Endothelial cell of umbilical vein (primary cell): ENCODE data around the gene NR5A2. TPM values are rescaled to one million over a fixed set of nuclear protein-coding genes. Genes with fewer than 3 reads are reported as not detected.

Experiments
- BruUV-seq: library from RNA; stranded (reverse); fragments of 400-500 nt; replicated peaks from 2 replicates; lab custom pipeline; 2021; lab: Mats Ljungman, UMichigan
- CTCF ChIA-PET: fragments of 300-600, 350-600 bp; sonication (Branson Sonifier 250); formaldehyde crosslinking; loops from one replicate; lab custom pipeline; 2021; ENCODE audit warnings: antibody characterized with exemption, inconsistent platforms; lab: Charles Lee
- POLR2A ChIA-PET: fragments of 300-600, 350-600 bp; sonication (Branson Sonifier 250); formaldehyde crosslinking; loops from one replicate; lab custom pipeline; 2021; ENCODE audit warnings: antibody characterized with exemption, inconsistent platforms; lab: Charles Lee
- DNase-seq: peaks from one replicate; pipeline ENCODE4 v3.0.0-alpha.2; 2011; ENCODE audit warnings: low read depth, low spot score
- FAIRE-seq: peaks from 2 replicates; lab custom pipeline; 2011; peaks lifted over from hg19 to GRCh38; lab: Jason Lieb, UNC
- H2AFZ ChIP-seq: 2 replicates; pipeline ENCODE4 v1.6.0; 2012; ENCODE audit warnings: low read depth, low read length, control low read depth, inconsistent platforms
- H3K27ac ChIP-seq: 2 replicates; pipeline ENCODE4 v1.5.1; 2011; ENCODE audit warnings: low read depth, mild to moderate bottlenecking, control low read depth, low read length, moderate library complexity; ENCODE audit not compliant: insufficient read depth
- H3K27me3 ChIP-seq, 2 experiments: 2 replicates each; pipeline versions ENCODE4 v1.6.0 to v1.6.1; 2011; ENCODE audit warnings: low read length in 2 of 2, mixed read lengths in 1 of 2; ENCODE audit not compliant: control insufficient read depth in 2 of 2, insufficient read depth in 2 of 2
- H3K36me3 ChIP-seq, 2 experiments: 2 replicates in 1 of 2; 3 replicates in 1 of 2; pipeline ENCODE4 v1.5.1; 2011; ENCODE audit warnings: low read length in 2 of 2, mild to moderate bottlenecking in 1 of 2, moderate library complexity in 1 of 2; ENCODE audit not compliant: control insufficient read depth in 2 of 2, insufficient read depth in 2 of 2; ENCODE audit errors: extremely low read depth in 1 of 2
- H3K4me1 ChIP-seq: 3 replicates; pipeline ENCODE4 v1.5.1; 2011; ENCODE audit warnings: mild to moderate bottlenecking, low read length; ENCODE audit not compliant: control insufficient read depth, insufficient read depth; ENCODE audit errors: extremely low read depth
- H3K4me2 ChIP-seq: 2 replicates; pipeline ENCODE4 v1.6.1; 2011; ENCODE audit warnings: low read length, control low read depth, mixed read lengths; ENCODE audit not compliant: insufficient read depth
- H3K4me3 ChIP-seq, 3 experiments: fragments of 200-600 bp in 1 of 3; sonication (generic), shearing (Covaris generic) in 1 of 3; replicated peaks in 1 of 3; 2 replicates each; pipeline ENCODE4 v1.5.1; 2011 to 2016; ENCODE audit warnings: control low read depth in 3 of 3, low read length in 3 of 3, mild to moderate bottlenecking in 2 of 3, inconsistent platforms in 1 of 3, low read depth in 1 of 3, moderate library complexity in 1 of 3; ENCODE audit not compliant: insufficient read depth in 1 of 3
- H3K79me2 ChIP-seq: 2 replicates; pipeline ENCODE4 v1.6.0; 2012; ENCODE audit warnings: low read length, inconsistent platforms; ENCODE audit not compliant: control insufficient read depth, insufficient read depth
- H3K9ac ChIP-seq: replicated peaks from 2 replicates; pipeline ENCODE3; 2011; ENCODE audit warnings: low read length, control low read depth; ENCODE audit not compliant: insufficient read depth; ENCODE audit errors: extremely low read depth
- H3K9me1 ChIP-seq: replicated peaks from 3 replicates; pipeline ENCODE4 v1.6.0; 2011; ENCODE audit warnings: mild to moderate bottlenecking, low read length; ENCODE audit not compliant: control insufficient read depth, insufficient read depth; ENCODE audit errors: extremely low read depth
- H3K9me3 ChIP-seq: replicated peaks from 2 replicates; pipeline ENCODE4 v1.5.1; 2012; ENCODE audit warnings: low read length, inconsistent platforms; ENCODE audit not compliant: control insufficient read depth, insufficient read depth
- H4K20me1 ChIP-seq: replicated peaks from 2 replicates; pipeline ENCODE3; 2011; ENCODE audit warnings: mild to moderate bottlenecking, low read length; ENCODE audit not compliant: control insufficient read depth, insufficient read depth; ENCODE audit errors: extremely low read depth
- EZH2 ChIP-seq: IDR thresholded peaks from 2 replicates; pipeline ENCODE4 v1.6.1; 2012; ENCODE audit warnings: borderline replicate concordance, low read depth, mild to moderate bottlenecking, moderate library complexity, low read length, inconsistent platforms; ENCODE audit not compliant: severe bottlenecking
- FOS ChIP-seq: IDR thresholded peaks from 2 replicates; pipeline ENCODE4 v1.6.1; 2011; ENCODE audit warnings: mild to moderate bottlenecking, low read length, moderate library complexity, borderline replicate concordance; ENCODE audit not compliant: insufficient read depth
- GATA2 ChIP-seq: IDR thresholded peaks from 2 replicates; pipeline ENCODE4 v1.7.0; 2011; ENCODE audit warnings: low read depth, mild to moderate bottlenecking, moderate library complexity, mixed read lengths, low read length; ENCODE audit not compliant: insufficient read length, insufficient read depth
- JUN ChIP-seq: IDR thresholded peaks from 2 replicates; pipeline ENCODE4 v1.6.1; 2011; ENCODE audit warnings: borderline replicate concordance, low read depth; ENCODE audit not compliant: insufficient read length, insufficient read depth
- MYC ChIP-seq: IDR thresholded peaks from one replicate; pipeline ENCODE4 v1.6.1; 2011; ENCODE audit warnings: mild to moderate bottlenecking, low read depth, low read length
- POLR2A ChIP-seq: IDR thresholded peaks from 2 replicates; pipeline ENCODE4 v1.6.1; 2012; ENCODE audit warnings: low read depth, mild to moderate bottlenecking, control low read depth, low read length
- POLR2AphosphoS5 ChIP-seq: IDR thresholded peaks from 2 replicates; pipeline ENCODE4 v1.6.1; 2012; ENCODE audit warnings: low read depth, mild to moderate bottlenecking, control low read depth, low read length, moderate library complexity; ENCODE audit not compliant: insufficient read depth
- dilution Hi-C: fragments of 300-500 bp; cut with MboI; formaldehyde crosslinking; loops from one replicate; pipeline ENCODE4 v1.15.0; 2019; ENCODE audit warnings: low sequenced_read_pairs; ENCODE audit not compliant: extremely low pct_ligation_motif_present
- intact Hi-C: fragments of 100-400 bp; cut with micrococcal nuclease; formaldehyde crosslinking; loops from one replicate; pipeline ENCODE4 v1.10.0; 2022
- polyA plus RNA-seq, 4 experiments: library from polyadenylated mRNA; depleted of rRNA in 3 of 4; stranded (reverse) in 3 of 4; unstranded in 1 of 4; fragments of >200 nt; gene quantifications; 2 replicates each; pipeline versions ENCODE4 v1.2.1 to v1.2.3, GENCODE V29; 2011 to 2012; ENCODE audit warnings: missing spikeins in 1 of 4
- total RNA-seq: library from RNA; stranded (reverse); gene quantifications from 2 replicates; pipeline ENCODE4 v1.2.3, GENCODE V29; 2021
- TF ChIP-seq, protein P1 (sequence below), 2 donors: IDR thresholded peaks; 1 replicate in 1 of 2; 2 replicates in 1 of 2; pipeline ENCODE4 v1.5.1; 2011; ENCODE audit warnings: low read length in 2 of 2, mild to moderate bottlenecking in 2 of 2, moderate library complexity in 2 of 2, control low read depth in 1 of 2, inconsistent platforms in 1 of 2, low read depth in 1 of 2; ENCODE audit not compliant: insufficient read depth in 1 of 2; ENCODE audit errors: extremely low read depth in 1 of 2
- TF ChIP-seq, protein P2 (sequence below): IDR thresholded peaks from 2 replicates; pipeline ENCODE4 v1.6.1; 2011; ENCODE audit not compliant: insufficient read depth, insufficient read length

The NR5A2 gene
- total and polyA plus RNA-seq, 2 donors (not counting 3 experiments of a cell fraction or from before 2014, with no cell fraction given), result 3.4 to 12.1 TPM

GRCh38 chr1:200103966-200104583 is 76.6 kb downstream of the NR5A2 start:
- Histone ChIP-seq H3K9me3 (no peaks in the 10 kb centered on the region), H3K9ac (no peak overlapping the region), H3K36me3 (no peaks in the 10 kb centered on the region), H3K9me1 (no peaks in the 10 kb centered on the region), H3K27me3 (no peaks in the 10 kb centered on the region), H3K4me1 (no peaks in the 10 kb centered on the region), H3K4me3 (no peak overlapping the region), H3K4me2 (no peak overlapping the region), H3K79me2 (no peaks in the 10 kb centered on the region), H2AFZ (no peak overlapping the region), H3K27ac (no peak overlapping the region), H4K20me1 (no peaks in the 10 kb centered on the region)
- intact Hi-C loops (no loop called here), dilution Hi-C loops (no loop called here)
- CTCF ChIA-PET, result interaction anchor here (1.5 kb wide), 1 partner anchor 172 kb away, joined by 5 read pairs; no protein-coding TSS in a partner anchor
- BruUV-seq, result no TSS peak
- TF ChIP-seq, protein P1, sequence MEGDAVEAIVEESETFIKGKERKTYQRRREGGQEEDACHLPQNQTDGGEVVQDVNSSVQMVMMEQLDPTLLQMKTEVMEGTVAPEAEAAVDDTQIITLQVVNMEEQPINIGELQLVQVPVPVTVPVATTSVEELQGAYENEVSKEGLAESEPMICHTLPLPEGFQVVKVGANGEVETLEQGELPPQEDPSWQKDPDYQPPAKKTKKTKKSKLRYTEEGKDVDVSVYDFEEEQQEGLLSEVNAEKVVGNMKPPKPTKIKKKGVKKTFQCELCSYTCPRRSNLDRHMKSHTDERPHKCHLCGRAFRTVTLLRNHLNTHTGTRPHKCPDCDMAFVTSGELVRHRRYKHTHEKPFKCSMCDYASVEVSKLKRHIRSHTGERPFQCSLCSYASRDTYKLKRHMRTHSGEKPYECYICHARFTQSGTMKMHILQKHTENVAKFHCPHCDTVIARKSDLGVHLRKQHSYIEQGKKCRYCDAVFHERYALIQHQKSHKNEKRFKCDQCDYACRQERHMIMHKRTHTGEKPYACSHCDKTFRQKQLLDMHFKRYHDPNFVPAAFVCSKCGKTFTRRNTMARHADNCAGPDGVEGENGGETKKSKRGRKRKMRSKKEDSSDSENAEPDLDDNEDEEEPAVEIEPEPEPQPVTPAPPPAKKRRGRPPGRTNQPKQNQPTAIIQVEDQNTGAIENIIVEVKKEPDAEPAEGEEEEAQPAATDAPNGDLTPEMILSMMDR (IDR thresholded peaks at IDR 0.05; ENCODE audit: extremely low read depth in 1 of 2, insufficient read depth in 1 of 2, low read depth in 1 of 2, low read length in 2 of 2), result no peak
- TF ChIP-seq POLR2A (no peak), MYC (no peak), GATA2 (no peak), FOS (no peak), JUN (no peak), EZH2 (no peak), POLR2AphosphoS5 (no peak)
- TF ChIP-seq, protein P2, sequence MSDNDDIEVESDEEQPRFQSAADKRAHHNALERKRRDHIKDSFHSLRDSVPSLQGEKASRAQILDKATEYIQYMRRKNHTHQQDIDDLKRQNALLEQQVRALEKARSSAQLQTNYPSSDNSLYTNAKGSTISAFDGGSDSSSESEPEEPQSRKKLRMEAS, result no peak
- DNase-seq, result peak; percentile 37
- no peak for FAIRE-seq
- POLR2A ChIA-PET, result no interaction called here
